ENCODE measurements around the gene HSPA14.

- TF ChIP-seq CTCF (IDR thresholded peaks at IDR 0.05) (no peak), POLR2A (IDR thresholded peaks at IDR 0.05) (no peak)
These were observed 17.3 kb downstream of the HSPA14 start for GRCh38 chr10:14855453-14855852.

Measured in adrenal gland (tissue), 5 donors.